GM18507 (cell line): ENCODE data around the gene COL1A1.

Experiments used
- DNase-seq: peaks from one replicate; pipeline ENCODE4 v3.0.0; 2011; ENCODE audit warnings: low read depth; ENCODE audit not compliant: insufficient read length; ENCODE audit errors: extremely low spot score
- FAIRE-seq: peaks from 2 replicates; lab custom pipeline; 2011; peaks lifted over from hg19 to GRCh38; lab: Jason Lieb, UNC

COL1A1 gene

DNA sequence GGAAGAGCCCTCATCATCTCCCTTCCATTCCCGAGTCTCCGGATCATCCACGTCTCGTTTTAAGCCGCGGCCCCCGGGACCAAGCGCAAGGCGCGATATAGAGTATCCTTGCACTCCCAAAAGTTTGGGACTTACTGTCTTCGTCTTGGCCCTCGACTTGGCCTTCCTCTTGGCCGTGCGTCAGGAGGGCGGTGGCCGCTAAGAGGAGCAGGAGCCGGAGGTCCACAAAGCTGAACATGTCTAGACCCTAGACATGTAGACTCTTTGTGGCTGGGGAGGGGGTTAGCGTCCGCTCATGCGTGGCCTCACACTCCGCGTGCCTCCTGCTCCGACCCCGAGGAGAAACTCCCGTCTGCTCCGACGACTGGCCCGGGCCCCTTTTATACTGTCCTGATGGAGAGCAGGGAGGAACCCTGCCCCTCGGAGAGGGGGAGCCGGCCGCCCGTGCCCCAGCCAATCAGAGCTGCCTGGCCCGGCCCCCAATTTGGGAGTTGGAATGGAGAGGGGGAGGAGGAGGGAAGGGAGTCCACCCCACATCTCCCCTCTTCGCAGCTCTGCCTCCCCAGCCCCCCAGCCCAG lies at the start of gene COL1A1:
COL1A1 (minus strand) TSS at position 356 of the 579 bp plus-strand sequence; CDS start at position 238, 118 bp downstream.
- DNase-seq (no peak), FAIRE-seq (no peak)

DNA sequence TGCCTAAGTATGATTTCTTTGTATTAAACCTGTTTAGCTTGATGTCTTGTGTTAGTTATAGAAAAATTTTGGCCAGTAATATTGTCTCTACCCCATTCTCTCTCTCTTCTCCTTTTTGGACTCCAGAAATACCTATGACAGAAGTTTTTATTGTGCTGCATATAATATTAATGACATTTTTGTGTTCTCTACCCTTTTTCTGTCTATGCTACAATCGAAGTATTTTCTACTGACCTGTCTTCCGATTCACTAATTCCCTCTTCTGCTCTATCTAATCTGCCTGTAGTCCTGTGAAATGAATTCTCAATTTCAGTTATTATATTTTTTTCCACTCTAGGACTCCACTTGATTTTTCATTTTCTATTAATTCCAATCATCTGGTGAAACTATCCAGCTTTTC lies 46.8 kb upstream of the COL1A1 start:
- FAIRE-seq: no peak
- no peak for DNase-seq

DNA sequence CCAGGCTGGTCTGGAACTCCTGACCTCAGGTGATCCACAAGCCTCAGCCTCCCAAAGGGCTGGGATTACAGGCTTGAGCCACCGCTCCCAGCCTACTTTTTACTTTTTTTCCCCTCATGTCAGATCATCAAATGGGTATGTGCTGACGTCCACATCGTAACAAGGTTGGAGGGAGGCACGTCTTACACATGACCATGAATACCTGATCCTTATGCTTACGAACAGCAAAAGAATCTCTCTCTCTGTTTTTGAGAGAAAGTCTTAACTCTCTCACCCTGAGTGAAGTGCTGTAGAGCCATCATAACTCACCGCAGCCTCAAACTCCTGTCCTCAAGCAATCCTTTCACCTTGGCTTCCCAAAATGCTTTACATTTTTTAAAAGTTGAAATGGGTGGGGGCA lies 43.3 kb upstream of the COL1A1 start:
- DNase-seq (no peak), FAIRE-seq (no peak)

DNA sequence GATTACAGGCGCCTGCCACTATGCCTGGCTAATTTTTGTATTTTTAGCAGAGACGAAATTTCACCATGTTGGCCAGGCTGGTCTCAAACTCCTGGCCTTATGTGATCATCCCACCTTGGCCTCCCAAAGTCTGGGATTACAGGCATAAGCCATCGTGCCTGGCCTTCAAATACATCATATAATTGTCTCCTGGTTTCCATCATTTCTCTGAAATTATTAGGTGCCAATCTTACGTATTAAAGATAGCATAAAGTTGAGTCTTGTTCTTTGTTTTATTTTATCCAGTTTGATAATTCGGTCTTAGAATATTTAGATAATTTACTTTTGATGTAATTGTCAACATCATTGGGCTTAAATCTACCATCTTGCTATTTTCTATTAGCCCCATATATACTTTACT lies 40.0 kb upstream of the COL1A1 start:
- FAIRE-seq (no peak), DNase-seq (no peak)

DNA sequence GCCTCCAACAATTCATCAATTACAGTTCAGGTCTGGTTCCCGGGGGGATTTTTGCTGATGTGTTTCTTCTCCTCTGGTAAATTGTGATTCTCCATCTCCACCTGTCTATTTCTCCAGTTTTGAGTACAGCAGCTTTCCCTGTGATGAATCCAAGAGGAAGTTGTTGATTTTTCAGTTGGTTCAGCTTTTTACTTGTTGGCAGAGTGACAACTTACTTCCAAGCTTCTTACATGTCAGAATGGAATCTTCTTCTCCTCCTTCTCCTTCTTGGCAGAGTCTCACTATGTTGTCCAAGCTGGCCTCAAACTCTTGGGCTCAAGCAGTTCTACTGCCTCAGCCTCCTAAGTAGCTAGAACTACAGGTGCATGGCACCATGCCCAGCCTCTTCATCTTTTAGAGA lies 39.4 kb upstream of the COL1A1 start:
- DNase-seq (no peak), FAIRE-seq (no peak)

DNA sequence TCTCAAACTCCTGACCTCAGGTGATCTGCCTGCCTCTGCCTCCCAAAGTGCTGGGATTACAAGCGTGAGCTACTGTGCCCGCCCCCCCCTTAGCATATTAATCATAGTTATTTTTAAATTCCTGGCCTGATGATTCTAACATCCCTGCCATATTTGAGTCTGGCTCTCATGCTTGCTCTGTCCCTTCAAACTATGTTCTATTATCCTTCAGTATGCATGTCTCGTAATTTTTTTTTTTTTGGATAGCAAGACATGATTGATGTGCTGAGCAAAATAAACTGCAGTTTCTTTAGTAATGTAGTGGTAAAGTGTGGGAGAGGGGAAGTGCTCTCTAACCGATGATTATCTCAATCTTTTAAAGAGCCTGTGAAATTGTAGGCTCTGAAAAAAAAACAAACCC lies 38.5 kb upstream of the COL1A1 start:
- DNase-seq (no peak), FAIRE-seq (no peak)

DNA sequence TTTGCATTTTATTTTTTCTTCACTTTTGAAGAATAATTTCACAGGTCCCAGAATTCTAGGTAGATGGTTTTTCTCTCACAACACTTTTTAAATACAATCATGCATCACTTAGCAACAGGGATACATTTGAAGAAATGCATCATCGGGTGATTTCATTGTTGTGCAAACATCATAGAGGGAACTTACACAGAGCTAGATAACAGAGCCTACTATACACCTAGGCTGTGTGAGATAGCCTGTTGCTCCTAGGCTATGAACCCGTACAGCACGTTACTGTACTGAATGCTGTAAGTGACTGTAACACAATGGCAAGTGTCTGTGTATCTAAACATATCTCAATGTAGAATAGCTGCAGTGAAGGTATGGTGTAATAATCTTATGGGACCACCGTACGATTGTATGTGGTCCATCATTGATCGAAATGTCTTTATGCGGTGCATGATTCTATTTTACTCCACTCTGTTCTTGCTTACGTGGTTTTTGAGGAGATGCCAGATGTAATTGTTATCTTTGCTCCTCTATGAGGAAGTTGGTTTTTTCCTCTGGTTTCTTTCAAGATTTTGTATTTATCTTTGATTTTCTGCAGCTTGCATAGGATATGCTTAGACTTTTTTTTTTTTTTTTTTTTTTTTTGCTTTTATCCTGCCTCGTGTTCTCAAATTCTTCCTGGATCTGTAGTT lies 37.3 kb upstream of the COL1A1 start:
- no peak for DNase-seq
- FAIRE-seq: no peak

DNA sequence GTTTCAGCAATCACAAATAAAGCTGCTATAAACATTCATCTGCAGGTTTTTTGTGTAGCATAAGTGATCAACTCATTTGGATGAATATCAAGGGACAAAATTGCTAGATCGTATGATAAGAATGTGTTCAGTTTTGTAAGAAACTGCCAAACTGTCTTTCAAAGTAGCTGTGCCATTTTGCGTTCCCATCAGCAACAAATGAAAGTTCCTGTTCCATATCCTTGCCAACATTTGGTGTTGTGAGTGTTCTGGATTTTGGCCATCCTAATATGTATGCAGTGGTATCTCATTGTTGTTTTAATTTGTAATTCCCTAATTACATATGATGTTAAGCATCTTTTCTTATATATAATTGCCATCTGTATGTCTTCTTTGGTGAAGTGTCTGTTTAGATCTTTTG lies 36.5 kb upstream of the COL1A1 start:
- no peak for FAIRE-seq
- no peak for DNase-seq

DNA sequence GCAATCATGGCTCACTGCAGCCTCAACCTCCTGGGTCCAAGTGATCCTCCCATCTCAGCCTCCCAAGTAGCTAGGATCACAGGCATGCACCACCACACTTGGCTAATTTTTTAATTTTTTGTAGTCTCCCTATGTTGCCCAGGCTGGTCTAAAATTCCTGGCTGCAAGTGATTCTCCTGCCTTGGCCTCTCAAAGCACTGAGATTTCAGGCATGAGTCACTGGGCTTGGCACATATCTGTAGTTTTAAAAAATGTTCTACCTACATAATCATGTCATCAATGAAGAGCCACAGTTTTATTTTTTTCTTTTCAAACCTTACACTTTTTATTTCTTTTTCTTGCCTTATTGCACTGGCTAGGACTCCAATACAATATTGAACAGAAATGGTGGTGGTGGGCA lies 33.1 kb upstream of the COL1A1 start:
- DNase-seq (no peak), FAIRE-seq (no peak)

DNA sequence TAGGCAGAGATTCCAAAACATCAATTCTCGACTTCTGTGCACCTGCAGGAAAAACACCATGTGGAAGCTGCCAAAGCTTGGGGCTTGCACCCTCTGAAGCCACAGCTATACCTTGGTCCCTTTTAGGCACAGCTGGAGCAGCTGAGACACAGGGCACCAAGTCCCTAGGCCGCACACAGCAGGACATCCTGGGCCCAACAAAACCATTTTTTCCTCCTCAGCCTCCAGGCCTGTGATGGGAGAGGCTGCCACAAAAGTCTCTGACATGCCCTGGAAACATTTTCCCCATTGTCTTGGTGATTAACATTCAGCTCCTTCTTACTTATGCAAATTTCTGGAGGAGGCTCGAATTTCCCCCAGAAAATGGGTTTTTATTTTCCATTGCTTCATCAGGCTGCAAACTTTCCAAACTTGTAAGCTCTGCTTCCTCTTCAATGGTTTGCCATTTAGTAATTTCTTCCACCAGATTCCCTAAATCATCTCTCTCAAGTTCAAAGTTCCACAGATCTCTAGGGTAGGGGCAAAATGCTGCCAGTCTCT lies 24.3 kb upstream of the COL1A1 start:
- DNase-seq (no peak), FAIRE-seq (no peak)

DNA sequence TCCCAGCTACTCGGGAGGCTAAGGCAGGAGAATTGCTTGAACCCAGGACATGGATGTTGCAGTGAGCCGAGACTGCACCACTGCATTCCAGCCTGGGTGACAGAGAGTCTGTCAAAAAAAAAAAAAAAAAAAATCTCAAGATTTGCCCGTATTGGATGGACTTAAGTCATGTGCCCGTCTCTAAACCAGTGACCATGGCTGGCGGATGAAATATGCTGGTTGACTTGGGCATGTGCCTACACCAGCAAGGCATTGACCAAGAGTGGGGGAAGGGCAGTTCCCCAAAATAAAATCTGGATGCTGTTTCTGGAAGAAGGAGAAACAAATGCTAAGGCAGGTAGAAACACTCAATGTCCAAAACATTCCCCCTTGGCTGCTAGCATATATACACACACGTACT lies 21.5 kb upstream of the COL1A1 start:
- no peak for DNase-seq
- FAIRE-seq: no peak

DNA sequence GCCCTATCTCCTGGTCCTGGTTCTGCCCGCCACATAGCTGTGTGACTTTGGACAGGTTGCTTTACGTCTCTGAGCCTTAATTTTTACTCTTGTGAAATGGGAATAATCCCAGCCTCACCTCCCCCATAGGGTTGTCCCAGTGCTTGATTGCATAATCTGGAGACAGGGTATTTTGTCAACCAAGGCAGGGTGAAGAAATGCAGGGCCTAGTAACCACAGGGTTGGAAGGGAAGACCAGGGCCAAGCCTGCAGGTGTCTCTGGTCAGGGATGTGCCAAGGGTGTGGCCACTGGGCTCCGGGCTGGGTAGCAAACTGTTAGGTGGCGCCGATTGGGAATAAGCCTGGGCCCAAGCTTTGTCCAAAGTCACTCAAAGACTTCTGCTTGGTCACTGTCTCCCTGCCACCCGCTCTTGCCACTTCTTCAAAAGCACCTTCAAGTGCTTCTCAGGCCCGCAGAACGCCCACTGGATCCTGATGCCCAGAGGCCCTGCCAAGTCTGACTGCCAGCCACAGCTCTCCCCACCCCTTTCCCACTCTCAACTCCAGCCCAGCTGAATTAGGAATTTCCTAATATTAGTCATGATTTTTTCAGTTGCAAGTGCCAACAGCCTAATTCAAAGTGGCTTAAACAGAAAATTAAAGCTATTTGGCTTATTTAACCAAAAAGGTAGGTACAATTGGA lies 20.6 kb upstream of the COL1A1 start:
- no peak for DNase-seq
- FAIRE-seq: no peak

DNA sequence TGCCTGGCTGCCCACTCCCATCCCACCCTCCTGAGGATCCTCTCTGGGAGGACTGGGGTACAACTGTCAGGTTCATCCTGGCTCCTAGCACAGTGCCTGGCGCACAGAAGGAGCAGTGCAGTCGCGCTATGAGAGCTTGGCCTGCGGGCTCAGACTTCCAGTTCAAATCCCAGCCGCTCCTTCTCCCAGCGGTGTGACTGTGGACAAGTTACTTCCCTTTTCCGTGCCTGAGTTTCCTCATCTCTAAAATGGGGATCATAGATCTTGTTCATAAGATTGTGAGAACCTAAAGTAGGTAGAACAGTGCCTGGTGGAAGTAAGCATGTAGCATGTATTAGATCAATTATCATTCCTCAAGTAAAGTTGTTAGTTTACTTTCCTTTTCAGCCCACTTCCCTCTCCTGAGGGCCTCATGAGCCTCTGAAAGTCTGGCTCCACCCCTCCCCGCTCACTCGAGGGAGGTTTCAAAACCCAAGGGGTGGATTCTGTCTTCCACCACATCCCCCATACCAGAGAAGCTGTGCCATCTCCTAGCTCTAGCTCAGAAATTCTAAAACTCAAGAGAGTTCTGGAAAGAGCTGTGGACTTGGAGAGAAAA lies 19.9 kb upstream of the COL1A1 start:
- FAIRE-seq (peak; percentile 62), DNase-seq (no peak)

DNA sequence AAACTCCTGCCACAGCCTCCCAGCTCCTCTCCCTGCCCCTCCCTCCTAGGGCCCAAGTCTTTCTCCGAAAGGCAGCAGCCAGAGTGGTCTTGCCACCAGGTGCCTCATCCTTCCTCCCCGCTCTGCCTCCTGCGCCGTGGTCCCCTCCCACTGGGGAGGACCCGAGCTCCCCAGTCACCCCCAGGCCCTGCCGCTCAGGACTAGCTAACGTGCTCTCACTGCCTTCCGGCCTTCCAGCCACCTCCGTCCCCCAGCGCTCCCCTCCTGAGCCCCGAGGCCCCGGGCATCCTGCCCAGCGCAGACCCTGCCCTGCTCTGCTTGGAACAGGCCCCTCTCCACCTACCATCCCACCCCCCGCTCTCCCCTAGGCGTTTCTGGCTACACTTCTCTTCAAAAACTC lies 19.4 kb upstream of the COL1A1 start:
- no peak for FAIRE-seq
- no peak for DNase-seq

DNA sequence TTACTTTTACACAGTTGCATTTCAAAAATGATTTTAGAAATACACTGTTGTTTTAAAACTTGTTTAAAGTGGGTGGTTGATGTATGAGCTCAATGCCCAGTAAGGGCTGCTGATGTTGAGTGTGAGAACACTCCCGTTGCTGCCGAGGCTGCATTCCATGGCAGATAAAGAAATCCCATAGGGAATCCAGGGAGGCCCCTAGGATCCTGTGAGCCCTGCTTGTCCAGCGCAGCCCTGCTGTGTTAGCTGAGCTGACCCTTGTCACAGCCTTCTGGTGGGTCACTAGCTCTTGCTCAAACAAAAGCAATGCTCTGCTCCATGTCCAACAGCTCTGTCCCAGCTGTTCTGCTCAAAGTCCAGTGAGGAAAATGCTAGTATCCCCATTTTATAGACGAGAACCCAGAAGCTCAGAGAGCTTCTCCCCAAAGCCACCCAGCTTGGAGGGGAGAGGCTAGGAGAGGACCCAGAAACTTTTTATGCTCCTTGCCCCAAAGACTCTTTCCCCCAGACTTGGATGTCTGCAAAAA lies 18.6 kb upstream of the COL1A1 start:
- no peak for FAIRE-seq

DNA sequence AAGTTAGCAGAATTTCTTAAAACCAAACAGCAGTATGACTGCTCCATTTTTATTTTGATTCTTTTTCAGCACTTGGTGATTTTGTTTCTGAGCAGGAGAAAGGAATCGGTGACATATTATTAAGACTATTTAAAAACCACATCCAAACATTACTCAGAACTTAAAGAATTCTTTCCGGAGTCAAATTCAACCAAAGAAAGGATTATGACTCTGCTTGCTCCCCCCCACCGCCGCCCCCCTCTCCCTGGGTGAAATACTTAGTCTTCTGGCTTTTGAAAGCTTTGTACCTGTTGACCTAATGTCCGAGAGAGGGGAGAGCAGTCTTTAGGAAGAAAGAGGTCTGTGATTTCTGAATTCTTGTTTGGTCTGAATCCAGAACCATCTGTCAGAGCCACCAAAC lies 17.9 kb upstream of the COL1A1 start:
- no peak for FAIRE-seq
- no peak for DNase-seq

More for the DNA sequence above, 18.6 kb upstream of the COL1A1 start:
- no peak for DNase-seq

DNA sequence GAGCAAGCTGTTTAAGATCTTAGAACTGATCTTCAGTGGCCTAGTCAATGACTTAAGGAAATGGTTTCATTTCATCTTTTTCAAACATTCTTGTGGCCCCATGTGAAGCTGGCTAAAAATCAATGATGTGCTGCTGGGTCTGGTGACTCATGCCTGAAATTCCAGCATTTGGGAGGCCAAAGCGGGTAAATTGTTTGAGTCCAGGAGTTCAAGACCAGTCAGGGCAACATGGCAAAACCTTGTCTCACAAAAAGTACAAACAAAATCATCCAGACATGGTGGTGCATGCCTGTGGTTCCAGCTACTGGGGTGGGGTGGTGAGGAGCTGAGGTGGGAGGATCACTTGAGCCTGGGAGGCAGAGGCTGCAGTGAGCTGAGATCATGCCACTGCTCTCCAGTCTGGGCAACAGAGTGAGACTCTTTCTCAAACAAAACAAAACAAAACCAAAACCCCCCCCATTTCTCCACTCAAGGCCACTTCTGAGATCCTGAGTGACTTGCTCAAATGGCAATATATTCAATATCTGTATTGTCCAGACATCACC lies 17.4 kb upstream of the COL1A1 start:
- peak; percentile 65 for FAIRE-seq

DNA sequence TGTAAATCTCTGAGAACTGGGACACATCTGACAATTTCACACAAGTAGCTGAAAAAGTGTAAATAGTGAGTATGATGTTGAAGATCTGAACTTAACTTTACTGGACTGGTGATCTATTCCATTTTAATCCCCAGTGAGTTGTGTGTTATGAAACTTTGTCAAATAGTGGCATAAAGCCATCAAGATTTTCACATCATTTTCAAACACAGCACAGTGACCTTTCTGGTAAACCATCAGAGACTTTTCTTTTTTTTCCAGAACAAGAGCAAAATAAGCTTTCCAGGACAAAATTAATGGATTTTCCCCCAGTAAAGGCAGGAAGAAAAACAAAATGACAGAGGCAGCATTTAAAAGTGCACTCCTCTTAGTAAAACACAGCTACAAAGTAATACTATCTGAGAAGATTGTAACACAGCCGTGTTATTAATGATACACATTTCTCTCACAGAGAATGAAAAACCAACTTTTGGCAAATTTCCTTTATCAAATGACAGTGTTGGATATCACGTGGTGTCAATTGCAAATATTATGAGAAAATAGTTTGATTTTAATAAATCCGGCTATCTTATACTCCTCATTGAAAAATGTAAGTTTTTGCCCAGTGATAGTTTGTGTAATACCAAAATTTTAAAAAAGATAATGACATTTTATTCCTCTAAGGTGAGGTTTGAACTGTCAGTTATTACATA lies 16.8 kb upstream of the COL1A1 start:
- DNase-seq (no peak), FAIRE-seq (no peak)

More for the DNA sequence above, 17.4 kb upstream of the COL1A1 start:
- no peak for DNase-seq

DNA sequence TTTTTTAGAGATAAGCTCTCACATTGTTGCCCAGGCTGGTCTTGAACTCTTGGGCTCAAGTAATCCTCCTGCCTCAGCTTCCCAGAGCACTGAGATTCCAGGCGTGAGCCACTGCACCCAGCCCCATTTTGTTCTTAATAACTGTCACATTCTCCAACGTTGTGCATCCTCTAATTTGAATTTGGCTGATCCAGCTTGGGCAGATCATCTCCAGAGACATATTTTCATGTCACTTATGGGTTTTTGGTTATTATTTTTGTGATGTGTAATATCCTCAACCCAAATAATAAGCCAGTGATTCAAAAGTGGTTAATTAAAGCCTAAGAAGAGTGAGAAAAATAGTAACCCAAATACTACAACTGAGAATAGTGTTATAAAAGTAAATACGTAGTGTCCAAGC lies 16.2 kb upstream of the COL1A1 start:
- DNase-seq (no peak), FAIRE-seq (no peak)
